Renal cortex interstitium (tissue), 11 donors: ENCODE data around the gene MAPK7. TPM values are rescaled to one million over a fixed set of nuclear protein-coding genes. Genes with fewer than 3 reads are reported as not detected.

Experiments
- DNase-seq, 11 donors: peaks; one replicate each; pipeline ENCODE4 v3.0.0-alpha.2; 2013; ENCODE audit warnings: low read depth in 9 of 11, low spot score in 4 of 11; ENCODE audit errors: extremely low read depth in 1 of 11
- polyA plus RNA-seq, 3 donors: library from polyadenylated mRNA; unstranded; fragments of 120-200 nt; gene quantifications; one replicate each; pipeline ENCODE4 v1.2.1, GENCODE V29; 2013; ENCODE audit not compliant: insufficient read length in 3 of 3

The MAPK7 gene
- polyA plus RNA-seq, 3 donors: 23.1 to 29.6 (median 24.7) TPM

DNA sequence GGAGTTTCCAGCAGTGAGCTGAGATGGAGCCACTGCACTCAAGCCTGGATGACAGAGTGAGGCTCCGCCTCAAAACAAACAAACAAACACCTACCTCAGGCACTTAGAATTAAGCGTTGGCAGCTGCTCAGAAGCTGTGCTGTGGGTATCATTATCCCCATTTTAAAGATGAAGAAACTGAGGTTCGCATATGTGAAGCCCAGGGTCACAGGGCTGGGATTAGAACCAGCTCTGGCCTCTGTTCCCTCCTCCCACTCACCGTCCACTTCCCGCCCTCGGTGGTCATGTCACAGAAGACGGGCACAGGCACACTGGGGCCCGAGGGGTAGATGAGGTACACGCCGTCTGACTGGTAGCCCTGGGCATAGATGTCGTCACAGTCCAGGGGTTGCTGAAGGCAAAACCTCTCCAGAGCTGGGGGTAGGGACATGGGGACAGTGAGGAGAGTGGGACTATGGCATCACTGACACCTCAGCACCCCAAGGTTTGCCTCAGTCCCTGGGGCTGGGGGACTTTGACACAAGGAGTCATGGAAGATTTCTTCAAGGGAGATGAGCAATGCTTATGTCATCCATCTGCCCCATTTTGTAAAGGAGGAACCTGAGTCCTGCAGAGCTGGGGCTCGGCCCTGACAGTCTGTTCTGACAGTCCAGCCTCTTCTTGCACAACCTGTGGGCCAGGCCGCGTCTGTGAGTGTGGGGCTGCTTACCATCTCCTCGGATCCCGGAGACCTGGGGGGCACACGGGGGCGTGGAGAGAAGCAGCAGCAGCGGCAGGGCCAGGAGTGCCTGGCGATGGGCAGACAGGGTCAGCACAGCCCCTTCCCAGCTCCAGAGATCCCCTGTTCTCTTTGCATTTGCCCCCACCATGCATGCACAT, 8.0 kb downstream of the MAPK7 start:
- no peak for DNase-seq

DNA sequence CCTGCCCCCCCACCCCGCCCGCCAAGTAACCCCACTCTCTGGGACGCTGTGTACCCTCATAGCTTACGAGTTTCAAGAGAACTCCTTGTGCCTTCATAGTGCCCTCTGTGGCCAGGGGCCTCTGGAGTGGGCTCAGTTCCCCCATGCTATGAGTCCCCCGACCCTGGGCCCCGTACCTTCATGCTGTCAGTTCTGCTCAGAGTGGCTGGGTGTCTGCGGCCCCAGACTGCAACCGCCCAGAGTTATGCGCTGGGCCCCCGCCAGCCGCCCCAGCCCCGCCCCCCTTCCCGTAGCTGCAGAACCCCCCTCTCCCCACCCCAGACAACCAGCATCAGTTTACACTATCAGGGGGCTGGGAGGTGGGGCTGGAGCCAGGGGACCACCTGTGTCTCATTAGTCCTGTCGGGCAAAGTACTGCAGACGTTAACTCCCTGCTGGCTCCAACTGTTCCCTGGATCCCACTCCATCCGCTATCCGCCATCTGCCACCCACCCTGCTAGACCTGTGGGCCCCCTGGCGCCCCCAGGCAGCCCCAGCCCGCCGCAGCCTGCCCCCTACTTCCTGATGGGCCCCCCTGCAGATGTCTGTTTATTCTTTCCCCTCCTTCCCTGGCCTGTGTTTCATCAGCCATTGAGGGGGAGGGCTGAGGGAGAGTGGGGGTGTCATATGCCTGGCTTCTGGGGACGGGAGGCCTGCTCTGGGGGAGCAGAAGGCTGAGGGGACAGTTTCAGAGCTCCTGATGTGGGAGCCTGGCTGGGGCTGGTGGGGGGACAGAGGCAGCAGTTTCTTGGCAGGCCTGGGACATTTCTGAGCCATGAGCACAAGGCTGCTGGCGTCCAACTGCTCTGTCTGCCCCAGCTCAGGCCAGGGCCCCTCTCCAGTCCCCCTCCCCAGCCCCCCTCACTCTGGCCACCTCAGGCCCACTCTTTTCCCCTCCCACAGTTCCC, 8.9 kb downstream of the MAPK7 start, which contains the start of gene MFAP4:
MFAP4 (minus strand) TSS at position 217 of the 947 bp plus-strand sequence; CDS start at position 182, 35 bp downstream.
- DNase-seq: peak in 9 of 11 donors; percentile 68 to 88 (median 83)

GRCh38 chr17:19387921-19388521, 9.7 kb downstream of the MAPK7 start:
- no peak for DNase-seq

DNA sequence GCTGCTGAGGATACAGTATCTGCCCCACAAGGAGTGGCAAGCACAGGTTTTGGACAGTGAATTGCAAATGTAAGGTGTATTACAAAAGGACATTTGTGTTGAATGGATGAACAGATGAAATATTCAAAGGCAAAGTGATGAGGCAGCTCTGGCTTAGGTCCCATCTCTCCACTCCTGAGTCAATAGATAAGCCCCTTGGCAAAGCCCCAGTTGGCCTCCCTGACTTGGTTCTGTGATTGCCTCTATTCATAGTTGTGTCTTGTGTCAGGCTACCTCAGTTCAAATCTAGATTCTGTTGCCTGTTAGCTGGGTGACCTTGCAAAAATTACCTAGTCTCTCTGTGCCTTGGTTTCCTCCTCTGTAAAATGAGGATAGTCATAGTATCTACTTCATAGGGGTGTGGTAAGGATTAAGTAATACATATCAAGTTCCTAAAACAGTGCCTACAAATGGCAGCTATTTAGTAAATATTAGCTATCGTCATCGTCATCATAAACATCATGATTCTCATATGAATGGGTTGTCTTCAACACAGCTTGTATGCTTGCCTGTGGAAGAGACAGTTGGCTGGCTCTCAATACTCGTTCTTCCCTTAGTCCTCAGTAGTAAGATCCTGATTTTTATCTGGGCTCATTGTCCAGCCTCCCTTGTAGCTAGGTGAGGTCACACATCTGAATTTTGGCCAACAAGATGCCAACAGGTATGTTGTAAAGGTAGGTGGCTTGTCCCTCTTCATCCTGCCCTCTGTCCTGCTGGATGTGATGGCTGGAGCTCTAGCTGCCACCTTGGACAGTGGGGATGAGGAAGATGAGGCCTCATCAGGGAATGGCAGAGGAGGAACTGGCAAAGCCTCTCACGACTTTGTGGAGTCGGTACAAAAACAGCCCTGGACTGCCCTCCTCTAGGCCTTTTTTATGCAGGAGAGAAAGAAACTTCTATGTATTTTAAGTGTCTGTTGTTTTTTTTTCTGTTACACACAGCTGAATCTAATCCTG, 10.8 kb downstream of the MAPK7 start:
- DNase-seq: no peak

GRCh38 chr17:19390951-19391350, 12.7 kb downstream of the MAPK7 start:
- no peak for DNase-seq

DNA sequence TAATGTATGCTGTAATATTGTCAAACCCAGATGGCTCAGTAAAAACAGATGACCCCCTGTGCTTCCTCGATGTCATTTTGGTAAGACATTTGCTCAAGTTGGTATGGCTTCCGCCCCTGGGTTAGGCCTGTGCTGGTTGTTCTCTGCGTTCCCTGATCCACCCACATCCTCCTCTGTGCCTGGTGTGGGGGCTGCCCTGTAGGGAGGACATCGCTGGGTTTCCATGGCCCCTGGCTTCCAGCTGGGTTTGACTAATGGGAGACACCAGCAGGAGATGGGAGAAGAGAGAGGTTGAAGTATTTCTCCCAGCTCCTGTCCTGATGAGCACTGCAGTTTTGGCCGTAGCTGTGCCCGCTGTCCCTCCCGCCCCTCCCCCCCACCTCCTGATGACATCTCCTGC, 13.1 kb downstream of the MAPK7 start:
- no peak for DNase-seq

DNA sequence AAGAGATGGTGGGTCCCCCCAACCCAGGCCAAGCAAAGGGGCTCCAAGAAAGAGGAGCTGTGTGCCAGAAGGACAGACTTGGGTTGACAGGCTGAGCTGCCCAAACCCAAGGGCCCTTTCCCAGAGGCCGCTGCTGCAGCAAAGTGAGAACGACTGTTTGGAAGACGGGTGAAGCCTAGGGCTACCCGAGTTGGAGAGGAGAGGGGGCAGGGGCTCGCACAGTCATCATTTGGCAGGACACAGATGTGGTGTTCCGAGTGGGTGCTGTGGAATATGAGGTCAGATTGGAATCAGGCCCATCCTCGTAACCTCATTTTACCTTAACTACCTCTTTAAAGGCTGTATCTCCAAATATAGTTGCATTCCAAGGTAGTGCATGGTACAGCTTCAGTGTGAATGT, 14.0 kb downstream of the MAPK7 start:
- DNase-seq: no peak

- no peak for DNase-seq
Measured at GRCh38 chr17:19397556-19398041, 19.3 kb downstream of the MAPK7 start.

DNA sequence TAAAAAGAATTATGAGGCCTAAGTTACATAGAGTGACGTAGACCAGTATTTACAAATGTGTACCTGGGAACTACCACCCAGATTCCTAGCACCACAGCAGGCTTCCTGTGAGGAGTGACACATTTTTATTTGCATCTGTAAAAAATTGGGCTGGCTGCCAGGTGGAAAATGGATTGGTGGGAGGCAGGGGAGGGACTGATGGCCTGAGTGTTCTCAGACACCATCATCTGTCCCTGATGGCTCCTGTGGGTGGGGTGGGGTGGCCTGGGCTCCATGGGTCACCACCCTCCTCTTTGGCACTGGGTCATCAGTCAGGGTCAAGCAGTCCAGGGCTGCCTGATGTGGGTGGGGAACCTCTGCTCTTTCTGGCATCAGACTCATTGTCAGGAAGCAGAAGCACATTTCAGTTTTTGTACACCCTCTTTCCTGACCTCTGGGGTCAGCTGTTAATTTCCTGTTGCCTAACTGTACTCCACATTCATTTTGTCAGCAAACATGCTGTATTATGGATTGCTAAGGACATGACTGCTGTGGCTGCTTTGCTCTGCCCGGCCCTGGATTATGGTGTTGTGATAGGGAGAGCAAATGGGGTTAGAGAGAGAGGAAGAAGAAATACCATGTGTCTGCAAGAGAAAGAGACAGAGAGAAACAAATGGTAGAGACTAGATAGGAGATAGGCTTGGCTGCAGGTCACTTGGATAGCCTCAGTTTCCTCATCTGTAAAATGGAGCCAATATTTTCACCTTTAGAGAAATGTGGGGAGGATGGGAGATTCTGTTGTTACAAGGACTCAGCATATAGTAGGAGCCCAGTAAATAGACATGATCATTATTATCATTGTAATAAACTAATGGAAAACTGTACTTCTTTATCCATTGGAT, 20.2 kb downstream of the MAPK7 start:
- peak in 1 of 11 donors; percentile 57 for DNase-seq

DNA sequence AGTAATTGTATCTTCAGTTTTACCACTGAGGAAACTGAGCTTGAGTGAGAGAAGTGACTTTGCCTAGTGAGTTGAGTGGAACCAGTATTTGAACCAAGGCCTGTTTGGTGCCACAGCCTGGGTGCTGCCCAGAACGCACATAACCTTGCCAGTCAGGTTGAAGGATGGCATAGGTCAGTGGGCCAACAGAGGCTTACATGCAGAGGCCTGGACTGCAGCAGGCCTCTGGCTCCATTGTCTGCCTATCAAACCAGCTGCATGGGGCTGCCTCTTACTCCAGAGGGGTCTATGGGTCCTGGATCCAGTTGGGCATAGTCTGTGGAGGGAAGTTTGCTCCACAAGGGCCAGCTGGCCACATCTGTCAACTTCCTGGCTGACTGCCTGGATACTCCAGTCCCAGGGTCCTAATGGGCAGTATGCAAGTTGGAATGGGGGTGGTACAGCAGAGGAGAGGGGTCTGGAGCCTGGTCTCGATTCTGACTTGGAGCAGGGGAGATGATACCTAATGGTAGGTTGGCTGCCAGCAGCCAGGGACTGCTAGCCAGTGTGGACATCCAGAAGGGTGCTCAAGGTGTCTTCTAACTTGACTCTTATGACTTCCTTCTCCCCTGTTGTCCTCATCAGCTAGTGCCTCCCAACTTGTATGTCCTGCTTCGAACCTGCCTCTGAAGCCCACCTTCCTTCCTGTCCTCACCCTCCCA, 21.6 kb downstream of the MAPK7 start:
- no peak for DNase-seq

GRCh38 chr17:19401321-19402010, 23.2 kb downstream of the MAPK7 start:
- no peak for DNase-seq

DNA sequence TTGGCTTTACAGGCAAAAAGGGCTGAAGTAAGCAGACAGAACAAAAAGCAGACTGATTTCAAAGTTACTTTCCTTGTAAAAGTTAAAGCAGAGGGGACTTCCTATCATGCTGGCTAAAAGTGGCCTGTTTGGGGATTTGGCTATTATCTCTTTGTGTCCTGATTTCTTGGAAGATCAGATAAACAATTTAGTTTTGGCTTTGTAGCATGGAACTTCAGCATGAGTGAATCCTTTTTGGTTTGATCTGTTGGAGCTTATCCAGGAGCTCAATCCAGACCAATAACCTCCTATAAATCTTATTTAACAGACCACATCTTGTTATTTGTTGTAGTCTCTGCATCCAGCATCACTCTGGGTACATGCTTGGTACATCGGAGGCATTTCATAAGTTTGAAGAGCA, 23.9 kb downstream of the MAPK7 start:
- no peak for DNase-seq

- no peak for DNase-seq
Measured at GRCh38 chr17:19403021-19403420, 24.7 kb downstream of the MAPK7 start.

DNA sequence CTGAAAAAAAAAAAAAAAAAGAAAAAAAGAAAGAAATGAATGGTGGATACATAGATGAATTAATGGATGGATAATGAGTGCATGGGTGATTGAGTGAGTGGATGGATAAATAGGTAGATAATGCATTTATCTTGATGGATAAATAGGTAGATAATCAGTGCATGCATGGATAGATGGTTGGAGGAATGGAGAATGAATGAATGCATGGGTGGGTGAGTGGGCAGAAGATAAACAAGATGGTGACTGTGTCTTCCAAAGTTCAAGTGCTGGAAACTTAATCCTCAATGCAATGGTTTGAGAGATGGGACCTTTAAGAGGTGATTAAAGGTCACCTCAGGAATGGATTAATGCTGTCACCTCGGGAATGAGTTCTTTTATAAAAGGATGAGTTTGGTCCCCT, 26.0 kb downstream of the MAPK7 start:
- no peak for DNase-seq

DNA sequence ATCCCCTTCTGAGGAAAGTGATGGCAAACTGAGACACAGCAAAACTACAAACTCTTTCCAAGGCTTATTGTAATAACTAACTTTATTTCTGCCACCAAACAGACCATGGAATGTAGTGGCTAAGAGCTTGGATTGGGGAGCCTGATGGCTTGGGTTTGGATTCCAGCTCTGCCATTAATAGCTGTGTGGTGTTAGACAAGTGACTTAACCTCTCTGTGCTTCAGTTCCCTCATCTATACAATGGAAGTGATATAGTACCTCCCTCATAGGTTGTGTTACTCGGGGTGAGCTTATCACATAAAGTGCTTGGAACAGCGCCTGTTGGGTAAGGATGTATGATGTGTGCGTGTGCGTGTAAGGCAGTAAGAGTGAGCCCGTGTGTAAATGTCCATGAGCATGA, 26.8 kb downstream of the MAPK7 start:
- DNase-seq: no peak
